H4 (cell line): ENCODE measurements around the gene CYP26C1. TPM values are rescaled to one million over a fixed set of nuclear protein-coding genes. Genes with fewer than 3 reads are reported as not detected.
A peak's percentile ranks its signal among the peaks of the same experiment; 100 is the strongest.

Experiments used
- DNase-seq: peaks from one replicate; pipeline ENCODE4 v3.0.0-alpha.2; 2015; ENCODE audit warnings: low spot score
- total RNA-seq: library from RNA; depleted of rRNA; stranded (reverse); fragments of >200 nt; shearing (Covaris generic); gene quantifications from 2 replicates; pipeline ENCODE4 v1.2.3, GENCODE V29; 2014; rRNA removed

Gene CYP26C1
- total RNA-seq, 1 experiment from 2014 or later = not detected

- DNase-seq = no peak
These were observed 52.4 kb downstream of the CYP26C1 start for GRCh38 chr10:93113042-93113441.

- peak; percentile 50 for DNase-seq
These were observed 55.2 kb downstream of the CYP26C1 start for GRCh38 chr10:93115661-93116383.

Other genes with a start within 250 kb of the CYP26C1 start
- gene EXOC6, start 212.3 kb upstream of the CYP26C1 start, total RNA-seq = 6.9 and 8.8 TPM in 2 replicates
- not detected in 2 replicates for gene CYP26A1, start 13.1 kb downstream of the CYP26C1 start, total RNA-seq